ENCODE measurements around the gene SIX6. TPM values are rescaled to one million over a fixed set of nuclear protein-coding genes. Genes with fewer than 3 reads are reported as not detected.
A peak's percentile ranks its signal among the peaks of the same experiment; 100 is the strongest.
"Not testable (repeated sequence)": the region's sequence is repeated elsewhere in the genome, so short reads cannot be mapped to it uniquely, and the experiment has no call there.

SIX6 gene
- total RNA-seq (2021) = not detected in 2 replicates
- long read RNA-seq = 0 reads

GRCh38 chr14:60508707-60509437, at the start of gene SIX6:
Gene SIX6 (plus strand): TSS chr14:60509146. CDS start chr14:60509399, 253 bp downstream.
- Histone ChIP-seq H3K56ac (ENCODE audit: insufficient read length, low read depth, low read length) (no peak within 1 kb of the TSS), H3K18ac (ENCODE audit: insufficient read length, low read depth, low read length) (no peak within 1 kb of the TSS), H3K4me1 (ENCODE audit: insufficient read depth, low read length) (peaks cover 4% of the 10 kb centered on the region; the same call in 1 of the 2 replicates), H3K79me2 (ENCODE audit: insufficient read depth, low read length) (no peaks in the 10 kb centered on the region), H3K9me3 (ENCODE audit: control insufficient read depth, low read depth, low read length) (no peaks in the 10 kb centered on the region), H2BK5ac (ENCODE audit: insufficient read length, low read length) (no peak within 1 kb of the TSS), H3K14ac (ENCODE audit: insufficient read depth, low read length) (no peak within 1 kb of the TSS), H3K27me3 (ENCODE audit: insufficient read depth, low read length) (peaks cover 79% of the 10 kb centered on the region), H2AFZ (ENCODE audit: low read length) (no peak within 1 kb of the TSS), H2BK120ac (ENCODE audit: low read depth, low read length, poor library complexity, severe bottlenecking) (no peak within 1 kb of the TSS), H3K9ac (ENCODE audit: extremely low read depth, insufficient read length, low read length) (no peak within 1 kb of the TSS), H4K91ac (ENCODE audit: insufficient read length, low read depth, low read length) (no peak within 1 kb of the TSS), H2BK20ac (ENCODE audit: low read depth, low read length, poor library complexity, severe bottlenecking) (no peak within 1 kb of the TSS), H3T11ph (ENCODE audit: low read length) (no peak within 1 kb of the TSS), H4K8ac (replicated peaks; ENCODE audit: insufficient read length, low read depth, low read length) (no peak within 1 kb of the TSS), H3K4me2 (ENCODE audit: insufficient read depth, insufficient read length, low read length) (peak within 1 kb of the TSS; percentile 83), H3K23ac (ENCODE audit: insufficient read length, low read depth, low read length) (no peak within 1 kb of the TSS), H4K5ac (ENCODE audit: insufficient read length, low read depth, low read length) (no peak within 1 kb of the TSS), H3K4ac (ENCODE audit: low read depth, low read length) (no peak within 1 kb of the TSS), H3K27ac (ENCODE audit: insufficient read length, low read depth, low read length) (no peak within 1 kb of the TSS), H2BK12ac (ENCODE audit: insufficient read length, low read depth, low read length) (no peak within 1 kb of the TSS), H4K20me1 (ENCODE audit: control insufficient read depth, insufficient read depth, insufficient read length) (peaks cover 4% of the 10 kb centered on the region), H2AK5ac (ENCODE audit: insufficient read length, low read length) (no peak within 1 kb of the TSS), H2BK15ac (ENCODE audit: low read depth, low read length) (no peak within 1 kb of the TSS), H3K79me1 (ENCODE audit: insufficient read depth, low read depth, low read length, poor library complexity, severe bottlenecking) (no peaks in the 10 kb centered on the region), H3K23me2 (ENCODE audit: insufficient read length, low read depth, low read length, poor library complexity, severe bottlenecking) (peaks cover 16% of the 10 kb centered on the region)
- no CpG with 5 or more reads among the region's 55 CpGs for WGBS (ENCODE audit: extremely low coverage, insufficient read length, low lambda C conversion rate)
- H3K9me3 Mint-ChIP-seq = peaks cover 3 to 10% of the 10 kb centered on the region in 2 experiments; a peak in 1 of 5 replicates
- H3K36me3 Mint-ChIP-seq (ENCODE audit: insufficient read depth in 1 of 3, low read depth in 3 of 3) = no peaks in the 10 kb centered on the region
- H3K27me3 Mint-ChIP-seq (ENCODE audit: low read depth) = peaks cover 100% of the 10 kb centered on the region
- H3K4me3 Mint-ChIP-seq = peak within 1 kb of the TSS; percentile 47 to 85
- peak; percentile 91 for DNase-seq
- TF ChIP-seq, protein P1, sequence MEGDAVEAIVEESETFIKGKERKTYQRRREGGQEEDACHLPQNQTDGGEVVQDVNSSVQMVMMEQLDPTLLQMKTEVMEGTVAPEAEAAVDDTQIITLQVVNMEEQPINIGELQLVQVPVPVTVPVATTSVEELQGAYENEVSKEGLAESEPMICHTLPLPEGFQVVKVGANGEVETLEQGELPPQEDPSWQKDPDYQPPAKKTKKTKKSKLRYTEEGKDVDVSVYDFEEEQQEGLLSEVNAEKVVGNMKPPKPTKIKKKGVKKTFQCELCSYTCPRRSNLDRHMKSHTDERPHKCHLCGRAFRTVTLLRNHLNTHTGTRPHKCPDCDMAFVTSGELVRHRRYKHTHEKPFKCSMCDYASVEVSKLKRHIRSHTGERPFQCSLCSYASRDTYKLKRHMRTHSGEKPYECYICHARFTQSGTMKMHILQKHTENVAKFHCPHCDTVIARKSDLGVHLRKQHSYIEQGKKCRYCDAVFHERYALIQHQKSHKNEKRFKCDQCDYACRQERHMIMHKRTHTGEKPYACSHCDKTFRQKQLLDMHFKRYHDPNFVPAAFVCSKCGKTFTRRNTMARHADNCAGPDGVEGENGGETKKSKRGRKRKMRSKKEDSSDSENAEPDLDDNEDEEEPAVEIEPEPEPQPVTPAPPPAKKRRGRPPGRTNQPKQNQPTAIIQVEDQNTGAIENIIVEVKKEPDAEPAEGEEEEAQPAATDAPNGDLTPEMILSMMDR (conservative IDR thresholded peaks at IDR 0.05) = no peak; the same call in 2 of the 3 replicates
- H3K4me1 Mint-ChIP-seq = peaks cover 36 to 60% of the 10 kb centered on the region in 2 experiments
- peak within 1 kb of the TSS in 1 of 3 experiments; percentile 40; a peak in 1 of 7 replicates for H3K27ac Mint-ChIP-seq

DNA sequence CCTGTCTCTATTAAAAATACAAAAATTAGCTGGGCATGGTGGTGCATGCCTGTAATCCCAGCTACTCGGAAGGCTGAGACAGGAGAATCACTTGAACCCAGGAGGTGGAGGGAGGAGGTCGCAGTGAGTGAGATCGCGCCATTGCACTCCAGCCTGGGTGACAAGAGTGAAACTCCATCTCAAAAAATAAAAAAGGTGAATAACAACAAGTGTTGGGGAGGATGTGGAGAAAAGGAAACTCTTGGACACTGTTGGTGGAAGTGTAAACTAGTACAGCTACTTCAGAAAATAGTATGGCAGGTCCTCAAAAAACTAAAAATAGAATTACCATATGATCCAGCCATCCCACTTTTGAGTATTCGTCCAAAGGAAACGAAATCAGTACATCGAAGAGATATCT, 28.7 kb upstream of the SIX6 start:
- not testable (repeated sequence) for H3K27me3 ChIP-seq (ENCODE audit: insufficient read depth, low read length); H3K27me3 Mint-ChIP-seq (ENCODE audit: low read depth); H4K91ac ChIP-seq (ENCODE audit: insufficient read length, low read depth, low read length); H3K23ac ChIP-seq (ENCODE audit: insufficient read length, low read depth, low read length); H2BK12ac ChIP-seq (ENCODE audit: insufficient read length, low read depth, low read length); H3K4me2 ChIP-seq (ENCODE audit: insufficient read depth, insufficient read length, low read length); DNase-seq; H3K23me2 ChIP-seq (ENCODE audit: insufficient read length, low read depth, low read length, poor library complexity, severe bottlenecking); H2BK120ac ChIP-seq (ENCODE audit: low read depth, low read length, poor library complexity, severe bottlenecking); H3K18ac ChIP-seq (ENCODE audit: insufficient read length, low read depth, low read length); H2AFZ ChIP-seq (ENCODE audit: low read length); H4K5ac ChIP-seq (ENCODE audit: insufficient read length, low read depth, low read length); H2BK20ac ChIP-seq (ENCODE audit: low read depth, low read length, poor library complexity, severe bottlenecking); H3K9ac ChIP-seq (ENCODE audit: extremely low read depth, insufficient read length, low read length); H2BK15ac ChIP-seq (ENCODE audit: low read depth, low read length); H3K4me1 Mint-ChIP-seq; H3T11ph ChIP-seq (ENCODE audit: low read length); H3K4ac ChIP-seq (ENCODE audit: low read depth, low read length); H2AK5ac ChIP-seq (ENCODE audit: insufficient read length, low read length); H3K9me3 ChIP-seq (ENCODE audit: control insufficient read depth, low read depth, low read length); H3K4me1 ChIP-seq (ENCODE audit: insufficient read depth, low read length); H2BK5ac ChIP-seq (ENCODE audit: insufficient read length, low read length); H3K79me1 ChIP-seq (ENCODE audit: insufficient read depth, low read depth, low read length, poor library complexity, severe bottlenecking); H3K79me2 ChIP-seq (ENCODE audit: insufficient read depth, low read length); H3K14ac ChIP-seq (ENCODE audit: insufficient read depth, low read length); H3K27ac ChIP-seq (ENCODE audit: insufficient read length, low read depth, low read length); H3K36me3 Mint-ChIP-seq (ENCODE audit: insufficient read depth in 1 of 3, low read depth in 3 of 3); H4K20me1 ChIP-seq (ENCODE audit: control insufficient read depth, insufficient read depth, insufficient read length); H4K8ac ChIP-seq (replicated peaks; ENCODE audit: insufficient read length, low read depth, low read length); H3K27ac Mint-ChIP-seq; H3K4me3 Mint-ChIP-seq; H3K56ac ChIP-seq (ENCODE audit: insufficient read length, low read depth, low read length)
- H3K9me3 Mint-ChIP-seq = peaks cover 11 to 15% of the 10 kb centered on the region in 2 experiments; a peak in 4 of 5 replicates
- no CpG with 5 or more reads among the region's 7 CpGs for whole genome bisulfite sequencing (ENCODE audit: extremely low coverage, insufficient read length, low lambda C conversion rate)
